Neural cell (in vitro differentiated cells): ENCODE data around the gene SLC8A1.

Experiments
- CTCF ChIP-seq: fragments of 450-650 bp; IDR thresholded peaks from 2 replicates; pipeline ENCODE4 v1.5.1; 2014; ENCODE audit warnings: antibody characterized with exemption, mild to moderate bottlenecking, moderate library complexity; ENCODE audit not compliant: poor library complexity, severe bottlenecking
- POLR2AphosphoS5 ChIP-seq: IDR thresholded peaks from 2 replicates; pipeline ENCODE4 v1.6.1; 2012
- RAD21 ChIP-seq: fragments of 450-650 bp; conservative IDR thresholded peaks from 2 replicates; pipeline ENCODE4 v1.6.1; 2014; ENCODE audit warnings: antibody characterized with exemption, mild to moderate bottlenecking, moderate library complexity
- SMC3 ChIP-seq: fragments of 450-650 bp; conservative IDR thresholded peaks from 2 replicates; pipeline ENCODE4 v1.6.1; 2014; ENCODE audit warnings: antibody characterized with exemption, mild to moderate bottlenecking, moderate library complexity; ENCODE audit not compliant: poor library complexity
- TF ChIP-seq, protein P1 (sequence below): IDR thresholded peaks from 2 replicates; pipeline ENCODE4 v1.6.1; 2012; ENCODE audit warnings: borderline replicate concordance

DNA sequence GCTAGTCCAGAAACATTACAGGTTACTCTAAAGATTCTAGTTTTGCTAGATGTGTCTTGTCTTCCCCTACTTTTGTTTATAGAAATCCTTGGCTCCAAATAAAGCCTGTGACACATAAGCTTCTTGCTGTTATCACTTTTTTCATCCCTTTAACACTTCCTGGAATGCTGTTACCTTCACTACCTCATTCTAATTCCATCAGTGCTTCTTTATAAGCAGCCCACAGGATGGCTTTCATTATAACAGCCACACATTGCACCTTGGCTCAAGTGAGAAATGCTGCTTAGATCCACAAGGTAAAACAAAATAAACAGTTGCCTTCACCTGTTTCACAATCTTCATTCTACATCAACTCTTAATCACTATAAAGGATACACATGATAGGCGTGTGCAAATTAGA is 221.7 kb downstream of the SLC8A1 start:
- TF ChIP-seq CTCF, result no peak
- no peak for TF ChIP-seq RAD21
- no peak for TF ChIP-seq SMC3
- TF ChIP-seq POLR2AphosphoS5, result no peak
- TF ChIP-seq, protein P1, sequence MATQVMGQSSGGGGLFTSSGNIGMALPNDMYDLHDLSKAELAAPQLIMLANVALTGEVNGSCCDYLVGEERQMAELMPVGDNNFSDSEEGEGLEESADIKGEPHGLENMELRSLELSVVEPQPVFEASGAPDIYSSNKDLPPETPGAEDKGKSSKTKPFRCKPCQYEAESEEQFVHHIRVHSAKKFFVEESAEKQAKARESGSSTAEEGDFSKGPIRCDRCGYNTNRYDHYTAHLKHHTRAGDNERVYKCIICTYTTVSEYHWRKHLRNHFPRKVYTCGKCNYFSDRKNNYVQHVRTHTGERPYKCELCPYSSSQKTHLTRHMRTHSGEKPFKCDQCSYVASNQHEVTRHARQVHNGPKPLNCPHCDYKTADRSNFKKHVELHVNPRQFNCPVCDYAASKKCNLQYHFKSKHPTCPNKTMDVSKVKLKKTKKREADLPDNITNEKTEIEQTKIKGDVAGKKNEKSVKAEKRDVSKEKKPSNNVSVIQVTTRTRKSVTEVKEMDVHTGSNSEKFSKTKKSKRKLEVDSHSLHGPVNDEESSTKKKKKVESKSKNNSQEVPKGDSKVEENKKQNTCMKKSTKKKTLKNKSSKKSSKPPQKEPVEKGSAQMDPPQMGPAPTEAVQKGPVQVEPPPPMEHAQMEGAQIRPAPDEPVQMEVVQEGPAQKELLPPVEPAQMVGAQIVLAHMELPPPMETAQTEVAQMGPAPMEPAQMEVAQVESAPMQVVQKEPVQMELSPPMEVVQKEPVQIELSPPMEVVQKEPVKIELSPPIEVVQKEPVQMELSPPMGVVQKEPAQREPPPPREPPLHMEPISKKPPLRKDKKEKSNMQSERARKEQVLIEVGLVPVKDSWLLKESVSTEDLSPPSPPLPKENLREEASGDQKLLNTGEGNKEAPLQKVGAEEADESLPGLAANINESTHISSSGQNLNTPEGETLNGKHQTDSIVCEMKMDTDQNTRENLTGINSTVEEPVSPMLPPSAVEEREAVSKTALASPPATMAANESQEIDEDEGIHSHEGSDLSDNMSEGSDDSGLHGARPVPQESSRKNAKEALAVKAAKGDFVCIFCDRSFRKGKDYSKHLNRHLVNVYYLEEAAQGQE, result no peak
